Testis (tissue), 3 donors: ENCODE results near the gene TPCN2. TPM values are rescaled to one million over a fixed set of nuclear protein-coding genes. Genes with fewer than 3 reads are reported as not detected.

Source experiments
- DNase-seq: peaks from one replicate; pipeline ENCODE4 v3.0.0-alpha.2; 2019
- H3K27ac ChIP-seq, 2 donors: fragments of 200-600 bp; sonication (generic); one replicate each; pipeline ENCODE4 v1.5.1; 2019
- H3K27me3 ChIP-seq: fragments of 200-600 bp; sonication (generic); one replicate; pipeline ENCODE4 v1.5.1; 2019
- H3K36me3 ChIP-seq: fragments of 200-600 bp; sonication (generic); one replicate; pipeline ENCODE4 v1.5.1; 2017; ENCODE audit warnings: low read depth; ENCODE audit errors: missing control alignments
- H3K4me1 ChIP-seq: fragments of 200-600 bp; sonication (generic); one replicate; pipeline ENCODE4 v1.5.1; 2019
- H3K4me3 ChIP-seq, 2 donors: fragments of 200-600 bp; sonication (generic); one replicate each; pipeline ENCODE4 v1.5.1; 2017 to 2019
- H3K9me3 ChIP-seq: fragments of 200-600 bp; sonication (generic); one replicate; pipeline ENCODE4 v1.5.1; 2017
- POLR2A ChIP-seq: fragments of 450-650 bp; IDR thresholded peaks from one replicate; pipeline ENCODE4 v1.6.1; 2017; ENCODE audit warnings: antibody characterized with exemption, mild to moderate bottlenecking, moderate library complexity
- WGBS, 2 donors: methylation state at CpG; one replicate each; pipeline ENCODE4 v1.1.5; 2018; 5-methylcytosine and 5-hydroxymethylcytosine counted together
- intact Hi-C: fragments of 100-400 bp; cut with DNase I; formaldehyde crosslinking; loops from one replicate; pipeline ENCODE4 v1.15.1; 2023; ENCODE audit warnings: low total_unique reads
- polyA plus RNA-seq: library from polyadenylated mRNA; stranded (reverse); fragments of 350-450 nt; fragmentation: Illumina TruSeq; extraction: RNeasy Lipid Tissue Mini Kit (QIAGEN cat#74804); gene quantifications from one replicate; pipeline ENCODE4 v1.2.3, GENCODE V29; 2014; ENCODE audit warnings: low read depth, low replicate concordance; ENCODE audit not compliant: insufficient read depth
- total RNA-seq, 2 donors: library from RNA; depleted of rRNA; stranded (reverse); fragments of >200 nt; gene quantifications; one replicate each; pipeline ENCODE4 v1.2.3, GENCODE V29; 2016
- TF ChIP-seq, protein P1 (sequence below), 3 experiments: fragments of 450-650 bp in 2 of 3; fragments of 200-600 bp in 1 of 3; sonication (generic) in 1 of 3; IDR thresholded peaks; one replicate each; pipeline ENCODE4 v1.5.1; 2016 to 2019; ENCODE audit warnings: antibody characterized with exemption in 3 of 3, mild to moderate bottlenecking in 2 of 3, moderate library complexity in 1 of 3

The TPCN2 gene
- total and polyA plus RNA-seq, 3 donors from 2014 or later, result 12.9 to 32.5 (median 28.4) TPM

DNA sequence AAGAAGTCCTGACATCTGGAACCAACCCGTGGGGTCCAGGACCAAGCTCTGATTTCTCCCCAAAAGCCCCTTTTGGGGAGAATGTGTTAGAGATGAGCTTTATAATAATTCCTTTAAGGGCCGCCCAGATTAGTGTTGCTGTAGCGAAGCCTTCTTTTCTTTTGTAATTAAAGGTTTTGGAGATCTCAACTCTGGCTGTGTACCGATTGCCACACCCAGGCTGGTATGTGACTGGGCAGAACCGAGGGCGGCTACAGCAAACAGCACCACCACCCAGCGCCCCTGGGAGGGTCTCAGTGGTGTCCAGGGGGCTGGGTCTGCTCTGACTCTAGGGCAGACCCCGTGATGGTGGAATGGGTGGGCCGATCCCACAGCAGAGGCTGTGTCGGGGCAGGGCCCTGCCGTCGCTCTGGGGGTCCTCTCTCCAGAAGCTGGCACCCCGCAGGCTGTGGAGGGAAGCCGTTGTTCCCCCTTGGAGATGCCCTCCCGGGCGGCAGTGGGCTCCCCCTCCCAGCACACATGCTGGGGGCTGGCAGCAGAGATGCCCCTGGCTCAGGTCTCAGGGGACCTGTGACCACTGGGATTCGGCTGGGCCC, 31.0 kb downstream of the TPCN2 start:
- no peak overlapping the region for H3K27ac ChIP-seq

DNA sequence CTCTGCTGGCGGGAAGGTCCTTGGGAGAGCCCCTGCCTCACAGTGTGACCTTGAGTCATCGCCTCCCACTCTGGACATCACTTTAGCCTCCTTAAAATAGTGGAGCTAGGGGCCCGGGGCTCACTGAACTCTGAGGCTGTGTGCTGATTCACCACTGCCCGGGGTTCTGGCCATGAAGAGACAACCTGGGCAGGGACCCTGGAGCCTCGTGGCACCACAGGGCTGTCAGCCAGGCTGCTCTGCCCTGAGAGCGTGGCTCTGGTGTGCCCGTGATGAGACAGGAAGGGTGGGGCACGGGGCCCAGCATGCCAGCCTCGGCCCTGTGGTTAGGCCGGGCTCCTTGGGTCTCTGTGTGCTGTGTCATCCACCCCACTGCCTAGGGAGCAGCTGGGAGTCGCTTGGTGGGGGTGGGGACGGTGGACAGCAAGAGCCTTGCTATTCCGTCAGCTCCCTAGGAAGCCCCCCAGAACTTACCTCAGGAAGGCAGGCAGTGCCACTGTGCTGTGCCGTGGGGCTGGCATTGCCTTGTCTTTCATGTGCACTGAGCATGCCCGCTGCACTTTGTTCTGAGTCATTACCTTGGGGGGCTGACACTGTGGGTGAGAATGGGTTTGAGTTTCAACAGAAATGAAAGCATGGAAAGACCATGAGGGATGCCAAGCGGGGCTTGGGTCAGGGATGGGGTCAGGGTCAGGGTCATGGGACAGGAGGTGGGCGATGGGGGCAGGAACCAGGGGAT, 31.7 kb downstream of the TPCN2 start:
- intact Hi-C loops, result no loop called here
- Histone ChIP-seq H3K4me1 (peaks cover 2% of the 10 kb centered on the region), H3K9me3 (no peaks in the 10 kb centered on the region), H3K36me3 (no peaks in the 10 kb centered on the region), H3K4me3 (no peak overlapping the region), H3K27me3 (no peaks in the 10 kb centered on the region), H3K27ac (no peak overlapping the region)
- DNase-seq, result no peak
- 77 to 94% methylated on average over 9 to 17 of the region's 17 CpGs for WGBS, 2 donors
- TF ChIP-seq POLR2A, result no peak
- TF ChIP-seq, protein P1, sequence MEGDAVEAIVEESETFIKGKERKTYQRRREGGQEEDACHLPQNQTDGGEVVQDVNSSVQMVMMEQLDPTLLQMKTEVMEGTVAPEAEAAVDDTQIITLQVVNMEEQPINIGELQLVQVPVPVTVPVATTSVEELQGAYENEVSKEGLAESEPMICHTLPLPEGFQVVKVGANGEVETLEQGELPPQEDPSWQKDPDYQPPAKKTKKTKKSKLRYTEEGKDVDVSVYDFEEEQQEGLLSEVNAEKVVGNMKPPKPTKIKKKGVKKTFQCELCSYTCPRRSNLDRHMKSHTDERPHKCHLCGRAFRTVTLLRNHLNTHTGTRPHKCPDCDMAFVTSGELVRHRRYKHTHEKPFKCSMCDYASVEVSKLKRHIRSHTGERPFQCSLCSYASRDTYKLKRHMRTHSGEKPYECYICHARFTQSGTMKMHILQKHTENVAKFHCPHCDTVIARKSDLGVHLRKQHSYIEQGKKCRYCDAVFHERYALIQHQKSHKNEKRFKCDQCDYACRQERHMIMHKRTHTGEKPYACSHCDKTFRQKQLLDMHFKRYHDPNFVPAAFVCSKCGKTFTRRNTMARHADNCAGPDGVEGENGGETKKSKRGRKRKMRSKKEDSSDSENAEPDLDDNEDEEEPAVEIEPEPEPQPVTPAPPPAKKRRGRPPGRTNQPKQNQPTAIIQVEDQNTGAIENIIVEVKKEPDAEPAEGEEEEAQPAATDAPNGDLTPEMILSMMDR (IDR thresholded peaks at IDR 0.05), result no peak

More for the DNA sequence above, 31.0 kb downstream of the TPCN2 start:
- 88 to 89% methylated on average over 7 to 17 of the region's 17 CpGs for WGBS, 2 donors
- no peaks in the 10 kb centered on the region for H3K9me3 ChIP-seq
- peaks cover 9% of the 10 kb centered on the region for H3K4me1 ChIP-seq
- no peak for DNase-seq
- H3K36me3 ChIP-seq, result no peaks in the 10 kb centered on the region
- no peak for TF ChIP-seq POLR2A
- TF ChIP-seq, protein P1 (IDR thresholded peaks at IDR 0.05), result no peak
- no peaks in the 10 kb centered on the region for H3K27me3 ChIP-seq
- no peak overlapping the region for H3K4me3 ChIP-seq
- intact Hi-C loops, result no loop called here

DNA sequence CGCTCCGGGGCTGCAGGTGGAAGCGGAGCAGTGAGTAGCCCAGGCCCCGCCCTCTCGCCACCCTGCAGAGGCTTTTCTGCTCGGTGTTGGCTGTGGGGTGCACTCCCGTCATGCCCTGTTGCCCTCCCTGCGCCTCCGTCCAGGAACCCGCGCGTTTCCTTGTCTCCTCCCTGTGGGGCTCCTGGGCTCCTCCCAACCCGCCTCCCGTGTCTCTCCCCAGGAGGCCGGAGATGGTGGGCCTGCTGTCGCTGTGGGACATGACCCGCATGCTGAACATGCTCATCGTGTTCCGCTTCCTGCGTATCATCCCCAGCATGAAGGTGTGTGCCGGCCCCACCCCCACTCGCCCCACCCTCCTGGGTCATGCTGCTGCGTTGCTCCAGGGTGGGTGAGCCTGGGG, 32.4 kb downstream of the TPCN2 start:
- Histone ChIP-seq H3K27ac (no peak overlapping the region), H3K27me3 (no peaks in the 10 kb centered on the region), H3K4me3 (no peak overlapping the region), H3K9me3 (no peaks in the 10 kb centered on the region), H3K4me1 (no peaks in the 10 kb centered on the region), H3K36me3 (no peaks in the 10 kb centered on the region)
- TF ChIP-seq, protein P1 (IDR thresholded peaks at IDR 0.05), result no peak
- no peak for TF ChIP-seq POLR2A
- 93 to 98% methylated on average over 8 to 23 of the region's 23 CpGs for WGBS, 2 donors
- intact Hi-C loops, result no loop called here
- DNase-seq, result no peak

DNA sequence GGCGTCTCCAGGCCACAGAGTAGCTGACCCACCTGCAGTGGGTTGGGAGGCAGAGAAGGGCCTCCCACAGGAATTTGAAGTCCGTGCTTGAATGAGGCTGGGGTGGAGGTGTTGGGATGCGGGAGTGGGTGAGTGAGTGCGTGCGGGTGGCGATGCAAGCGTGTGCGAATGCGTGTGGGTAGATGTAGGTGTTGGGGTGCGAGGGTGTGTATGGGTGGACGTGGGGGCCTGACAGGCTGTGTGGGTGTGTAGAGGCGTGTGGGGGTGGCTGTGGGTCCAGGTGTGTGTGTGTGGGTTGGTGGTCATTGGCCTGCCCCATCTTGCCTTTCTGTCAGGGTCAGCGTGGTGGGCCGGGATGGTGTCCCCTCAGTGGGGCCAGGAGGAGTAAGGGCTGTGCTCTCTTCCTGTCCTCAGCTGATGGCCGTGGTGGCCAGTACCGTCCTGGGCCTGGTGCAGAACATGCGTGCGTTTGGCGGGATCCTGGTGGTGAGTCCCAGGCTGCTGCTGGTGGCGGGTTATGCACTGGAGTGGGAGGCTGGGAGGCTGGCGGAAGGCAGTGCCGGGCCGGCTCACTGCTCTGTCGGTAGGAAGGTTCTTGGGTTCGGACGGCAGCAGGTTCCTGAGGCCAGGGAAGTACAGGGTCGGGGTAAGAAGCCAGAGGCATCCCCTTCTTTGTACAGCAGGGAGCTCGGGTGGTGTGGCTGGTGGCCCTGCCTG, 35.0 kb downstream of the TPCN2 start:
- TF ChIP-seq POLR2A, result no peak
- TF ChIP-seq, protein P1 (IDR thresholded peaks at IDR 0.05), result no peak
- DNase-seq, result no peak
- Histone ChIP-seq H3K27me3 (no peaks in the 10 kb centered on the region), H3K4me1 (no peaks in the 10 kb centered on the region), H3K27ac (no peak overlapping the region), H3K9me3 (no peaks in the 10 kb centered on the region), H3K4me3 (no peak overlapping the region), H3K36me3 (no peaks in the 10 kb centered on the region)
- WGBS, 2 donors, result 86% methylated on average over 26 to 28 of the region's 28 CpGs
- intact Hi-C loops, result no loop called here
